ENCODE measurements around the gene NKX1-1.
"Not testable (repeated sequence)": the region's sequence is repeated elsewhere in the genome, so short reads cannot be mapped to it uniquely, and the experiment has no call there.

NKX1-1 gene

GRCh38 chr4:1383728-1384591, 22.3 kb downstream of the NKX1-1 start:
- DNase-seq, result no peak

GRCh38 chr4:1382776-1383727, 23.2 kb downstream of the NKX1-1 start:
- no peak for DNase-seq

DNA sequence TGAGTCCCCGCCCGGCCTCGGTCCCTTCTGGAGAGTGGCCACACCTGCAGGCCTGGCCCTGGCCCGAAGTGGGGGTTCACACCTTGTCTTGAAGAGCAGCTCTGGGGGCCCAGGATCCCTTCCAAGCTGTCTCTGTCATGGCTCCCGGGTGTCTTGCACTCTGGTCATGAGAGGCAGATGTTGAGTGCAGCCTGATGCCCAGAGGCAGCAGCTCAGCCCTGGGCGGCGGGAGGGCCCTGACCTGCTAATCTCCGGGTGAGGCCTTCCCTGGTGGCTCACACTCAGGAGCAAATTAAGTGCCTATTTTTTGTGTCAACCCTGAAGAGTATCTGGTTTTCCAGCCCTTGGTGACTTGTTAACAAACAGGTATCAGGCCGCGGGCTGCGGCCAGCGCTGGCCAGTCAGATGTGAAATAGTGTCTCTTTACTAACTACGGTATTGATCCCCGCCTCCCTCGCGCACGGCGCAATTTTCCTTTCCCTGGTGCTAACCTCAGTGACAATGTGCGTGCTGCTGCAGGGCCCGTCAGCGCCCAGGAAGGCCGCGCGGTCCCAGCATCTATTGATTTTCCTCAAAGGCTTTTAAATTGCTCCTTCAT, 24.2 kb downstream of the NKX1-1 start:
- no peak for DNase-seq

DNA sequence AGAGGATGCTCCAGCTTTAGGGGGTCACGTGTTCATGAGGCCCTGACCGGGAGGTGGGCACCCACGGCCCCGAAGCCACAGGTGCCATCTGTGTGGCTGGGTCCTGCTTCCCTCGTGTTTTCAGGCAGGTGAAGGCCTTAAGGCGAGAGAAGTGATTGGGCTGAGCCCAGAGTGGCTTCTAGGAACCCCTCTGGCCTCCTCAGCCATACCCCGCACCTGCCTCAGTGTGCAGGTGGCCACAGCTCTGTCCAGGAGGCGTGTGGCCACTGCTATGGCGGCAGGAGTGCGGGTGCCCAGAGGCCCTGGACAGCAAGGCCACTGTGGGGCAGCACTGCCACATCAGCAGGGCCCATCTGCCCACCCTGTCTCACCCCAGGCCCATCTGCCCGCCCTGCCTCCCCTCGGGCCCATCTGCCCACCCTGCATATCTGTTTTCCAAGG, 25.0 kb downstream of the NKX1-1 start:
- DNase-seq, result no peak

DNA sequence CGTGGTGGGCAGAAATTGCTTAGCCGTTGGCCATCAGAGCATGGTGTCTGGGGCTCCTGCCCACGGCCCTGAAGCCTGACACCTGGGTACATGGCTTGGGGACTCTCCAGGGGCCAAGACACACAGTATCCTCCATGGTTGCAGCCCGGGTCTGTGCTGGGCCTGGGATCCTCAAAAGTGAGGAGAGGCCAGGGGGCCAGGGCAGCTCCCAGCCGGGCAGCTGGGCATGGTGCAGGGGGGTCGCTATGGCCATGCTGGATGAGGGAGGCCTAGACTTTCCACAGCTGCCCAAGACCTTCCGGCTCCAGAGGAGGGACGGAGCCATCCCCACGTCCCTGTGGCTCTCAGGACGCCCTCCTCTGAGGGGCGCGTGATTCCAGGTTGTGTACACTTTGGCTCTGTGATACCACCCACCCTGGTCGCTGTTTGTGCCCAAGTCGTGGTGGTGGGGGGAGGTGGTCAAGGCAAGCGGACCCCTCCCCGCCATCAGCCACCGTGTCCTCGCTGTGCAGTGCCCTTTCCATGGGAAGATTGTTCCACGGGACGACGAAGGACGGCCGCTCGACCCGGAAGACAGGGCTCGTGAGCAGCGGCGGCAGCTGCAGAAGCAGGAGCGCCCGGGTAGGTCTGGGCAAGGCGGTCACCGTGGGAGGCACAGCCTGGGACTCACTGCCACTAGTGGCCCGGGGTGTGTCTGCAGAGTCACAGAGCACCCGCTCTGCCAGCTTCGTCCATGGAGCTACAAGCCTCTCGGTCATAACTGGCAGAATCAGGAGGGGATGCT, 25.7 kb downstream of the NKX1-1 start:
- no peak for DNase-seq

DNA sequence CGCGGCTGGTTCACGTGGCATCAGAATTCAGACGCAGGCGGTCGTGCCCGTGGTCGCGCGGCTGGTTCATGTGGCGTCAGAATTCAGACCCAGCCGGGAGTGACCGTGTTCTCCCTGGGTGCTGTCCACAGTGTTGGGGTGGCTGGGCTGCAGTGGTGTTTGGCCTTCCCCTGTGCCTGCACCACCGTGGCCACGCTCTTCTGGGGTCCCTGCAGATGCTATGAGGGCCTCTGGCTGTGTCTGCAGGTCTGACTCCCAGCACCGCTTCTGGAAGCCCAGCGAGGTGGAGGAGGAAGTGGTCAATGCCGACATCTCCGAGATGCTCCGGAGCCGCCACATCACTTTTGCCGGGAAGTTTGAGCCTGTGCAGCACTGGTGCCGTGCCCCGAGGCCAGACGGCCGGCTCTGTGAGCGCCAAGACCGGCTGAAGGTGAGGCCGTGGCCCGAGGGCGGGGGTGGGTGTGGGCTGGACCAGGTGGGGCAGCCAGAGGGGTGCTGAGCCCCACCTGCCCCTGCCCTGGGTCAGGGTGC, 26.4 kb downstream of the NKX1-1 start:
- DNase-seq, result no peak

GRCh38 chr4:1379351-1379781, 26.9 kb downstream of the NKX1-1 start:
- DNase-seq, result no peak

GRCh38 chr4:1378559-1379231, 27.5 kb downstream of the NKX1-1 start:
- DNase-seq, result no peak

DNA sequence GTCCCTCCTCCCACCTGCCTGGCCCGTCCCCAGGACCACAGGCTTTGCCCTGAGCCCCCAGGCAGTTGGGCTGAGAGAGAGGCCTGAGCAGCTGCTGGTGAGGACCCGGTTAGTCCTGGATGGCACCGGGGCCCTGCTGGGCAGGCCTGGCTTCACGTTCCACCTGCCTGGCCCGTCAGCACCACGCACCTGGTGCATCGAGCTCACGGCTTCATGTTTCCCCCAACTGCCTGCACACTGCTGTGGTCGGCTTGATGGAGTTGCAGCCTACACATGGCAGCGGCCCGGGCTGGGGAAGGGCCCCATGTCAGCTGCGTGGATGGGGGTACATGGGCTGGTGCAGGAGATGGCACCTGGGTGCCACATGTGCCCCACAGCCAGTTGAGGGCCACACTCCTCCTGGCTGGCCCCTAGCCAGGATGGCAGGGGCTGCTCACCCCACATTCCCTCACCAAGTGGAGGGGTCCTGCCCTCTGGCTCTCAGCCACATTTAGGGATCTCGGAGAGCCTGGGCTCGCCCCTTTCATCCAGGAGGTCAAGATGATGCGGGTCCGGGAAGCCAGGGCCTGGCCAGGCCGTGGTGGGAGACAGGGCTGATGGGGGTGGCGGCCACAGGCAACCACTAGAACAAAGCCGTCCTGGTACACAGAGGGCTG, 28.5 kb downstream of the NKX1-1 start:
- DNase-seq, result no peak

GRCh38 chr4:1376841-1377605, 29.2 kb downstream of the NKX1-1 start:
- no peak for DNase-seq

- DNase-seq, result no peak
Measured at GRCh38 chr4:1376391-1376840, 29.8 kb downstream of the NKX1-1 start.

- DNase-seq, result no peak
Measured at GRCh38 chr4:1375761-1376322, 30.4 kb downstream of the NKX1-1 start.

DNA sequence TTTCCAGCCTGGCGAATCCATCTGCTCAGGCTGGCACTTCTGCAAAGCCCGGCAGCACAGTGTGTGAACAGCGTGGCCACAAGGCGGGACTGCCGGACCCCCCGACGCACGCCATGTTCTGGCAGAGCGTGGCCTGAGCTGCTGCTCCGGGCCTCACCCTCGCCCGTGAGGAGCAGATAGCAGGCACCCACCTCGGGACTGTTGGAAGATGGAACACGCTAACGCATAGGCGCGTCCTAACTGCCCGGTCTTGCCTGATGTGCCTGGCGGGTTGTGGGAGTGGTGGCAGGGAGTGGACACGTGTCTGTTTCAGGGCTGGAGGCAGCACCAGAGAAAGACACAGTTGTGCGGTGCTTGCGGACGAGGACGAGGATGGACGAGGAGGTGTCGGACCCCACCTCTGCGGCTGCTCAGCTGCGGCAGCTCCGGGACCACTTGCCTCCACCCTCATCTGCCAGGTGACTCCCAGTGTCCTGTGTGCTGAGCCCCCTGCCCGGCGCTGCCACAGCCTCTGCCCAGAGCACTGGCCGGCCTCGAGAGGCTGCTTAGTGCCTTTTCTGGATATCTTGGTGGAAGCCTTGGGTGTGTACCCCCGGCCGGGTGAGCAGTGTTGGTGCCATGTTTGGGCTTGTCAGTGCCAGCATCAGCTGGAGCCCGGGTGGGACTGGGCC, 31.1 kb downstream of the NKX1-1 start:
- DNase-seq, result no peak

DNA sequence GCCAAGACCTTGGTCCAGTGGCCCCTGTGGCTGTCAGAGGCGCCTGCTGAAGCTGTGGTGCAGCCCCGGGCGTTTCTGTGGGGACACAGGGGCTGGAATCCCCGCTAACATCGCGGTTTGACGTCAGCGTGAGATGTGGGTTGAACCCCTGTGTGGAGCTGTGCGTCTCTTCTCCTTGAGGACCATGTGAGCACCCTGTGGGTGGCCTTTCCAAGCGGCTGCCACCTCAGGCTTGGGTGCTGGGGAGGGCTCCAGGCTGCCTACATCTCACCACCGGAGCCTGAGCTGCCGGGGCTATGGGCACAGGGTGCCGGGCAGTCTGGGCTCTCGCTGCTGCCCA, 31.6 kb downstream of the NKX1-1 start:
- DNase-seq, result no peak

DNA sequence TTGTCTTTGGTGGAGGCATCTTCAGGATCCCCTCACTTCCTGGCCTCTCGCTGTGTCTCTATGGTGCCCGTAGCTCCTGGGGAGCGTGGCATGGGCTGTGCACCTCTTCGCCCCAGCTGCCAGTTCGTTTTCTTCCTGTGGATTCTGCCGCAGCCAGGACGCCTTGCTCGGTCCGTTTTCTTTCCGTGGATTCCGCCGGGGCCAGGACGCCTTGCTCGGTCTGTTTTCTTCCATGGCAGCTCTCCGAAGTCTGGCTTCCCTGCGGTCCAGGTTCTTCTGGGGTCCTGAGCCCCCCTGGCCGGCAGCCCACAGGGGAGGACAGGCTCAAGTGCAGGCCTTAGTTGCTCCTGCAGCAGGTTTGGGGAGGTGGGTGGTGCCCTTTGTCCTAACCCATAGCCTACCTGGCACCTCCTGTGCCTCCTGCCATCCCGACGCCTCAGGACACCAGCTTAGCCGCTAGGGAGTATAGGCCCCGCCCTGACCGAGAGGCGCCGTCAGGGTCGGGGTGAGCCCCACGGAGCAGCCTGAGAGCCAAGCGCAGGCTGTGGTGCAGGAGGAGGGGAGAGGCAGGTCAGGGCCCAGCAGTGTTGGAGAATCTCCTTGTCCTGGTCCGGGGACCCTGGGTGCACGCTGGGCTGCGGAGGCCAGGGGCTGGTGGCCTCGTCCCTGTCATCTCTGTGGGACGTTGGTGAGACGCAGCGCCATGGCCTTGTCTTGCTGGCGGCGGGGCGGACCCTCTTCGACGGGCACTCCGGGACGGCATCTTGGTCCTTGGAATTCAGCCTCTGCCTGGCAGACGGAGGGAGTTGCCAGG, 32.1 kb downstream of the NKX1-1 start:
- no peak for DNase-seq

- DNase-seq, result not testable (repeated sequence)
Measured at GRCh38 chr4:1372576-1372975, 33.7 kb downstream of the NKX1-1 start.

GRCh38 chr4:1371176-1372165, 34.8 kb downstream of the NKX1-1 start:
- DNase-seq, result no peak

Measured in MV-4-11 (cell line).